HepG2 (cell line): ENCODE results near the gene RNF5. TPM values are rescaled to one million over a fixed set of nuclear protein-coding genes. Genes with fewer than 3 reads are reported as not detected.

Experiments
- FOXK1 ChIP-seq: sonication (generic); formaldehyde crosslinking; IDR thresholded peaks from 2 replicates; pipeline ENCODE4 v1.4.0; 2020; ENCODE audit warnings: low read depth, missing genetic modification reagents, borderline replicate concordance
- FOXP1 ChIP-seq, 2 experiments: fragments of 450-650 bp in 1 of 2; IDR thresholded peaks; 2 replicates each; pipeline ENCODE4 v1.6.1; 2017 to 2018; ENCODE audit warnings: antibody characterized with exemption in 1 of 2
- MATR3 ChIP-seq: sonication (generic); formaldehyde crosslinking; IDR thresholded peaks from 2 replicates; pipeline ENCODE4 v1.4.0; 2020; ENCODE audit warnings: missing genetic modification reagents
- NFKBIZ ChIP-seq: IDR thresholded peaks from 2 replicates; pipeline ENCODE4 v1.6.1; 2018; ENCODE audit warnings: missing genetic modification reagents, missing compliant biosample characterization
- SAP130 ChIP-seq: IDR thresholded peaks from 2 replicates; pipeline ENCODE4 v1.6.1; 2016; ENCODE audit warnings: low read depth
- SRF ChIP-seq: IDR thresholded peaks from 2 replicates; pipeline ENCODE4 v1.6.1; 2011; ENCODE audit warnings: mild to moderate bottlenecking, low read depth, low read length, moderate library complexity
- STAT5B ChIP-seq: sonication (generic); formaldehyde crosslinking; IDR thresholded peaks from 2 replicates; pipeline ENCODE4 v1.4.0; 2020; ENCODE audit warnings: missing genetic modification reagents
- THAP11 ChIP-seq: IDR thresholded peaks from 2 replicates; pipeline ENCODE4 v1.6.1; 2016; ENCODE audit warnings: missing biosample characterization, missing genetic modification reagents
- TSC22D2 ChIP-seq: sonication (generic); formaldehyde crosslinking; IDR thresholded peaks from 2 replicates; pipeline ENCODE4 v1.5.1; 2020; ENCODE audit warnings: missing genetic modification reagents, mild to moderate bottlenecking, borderline replicate concordance
- ZBTB14 ChIP-seq: sonication (generic); formaldehyde crosslinking; IDR thresholded peaks from 2 replicates; pipeline ENCODE4 v1.4.0; 2020; ENCODE audit warnings: missing genetic modification reagents
- ZNF644 ChIP-seq: IDR thresholded peaks from 2 replicates; pipeline ENCODE4 v1.6.1; 2016; ENCODE audit warnings: low read depth
- ZNF775 ChIP-seq: sonication (generic); formaldehyde crosslinking; IDR thresholded peaks from 2 replicates; pipeline ENCODE4 v1.4.0; 2020; ENCODE audit warnings: missing genetic modification reagents, mild to moderate bottlenecking, moderate library complexity, borderline replicate concordance
- polyA plus RNA-seq, 8 experiments: library from polyadenylated mRNA; depleted of rRNA in 3 of 8; stranded (reverse) in 7 of 8; unstranded in 1 of 8; fragments of >200 nt; fragmentation: Illumina TruSeq in 4 of 8; extraction: Trizol in 4 of 8; gene quantifications; 2 replicates each; pipeline versions ENCODE4 v1.2.1 to v1.2.3, GENCODE V29; 2011 to 2016; ENCODE audit warnings: low read depth in 4 of 8, missing spikeins in 1 of 8, mixed read lengths in 1 of 8; ENCODE audit not compliant: insufficient read depth in 1 of 8
- total RNA-seq, 5 experiments: library from RNA; depleted of rRNA; stranded (reverse); fragments of >200 nt; fragmentation: Illumina TruSeq; extraction: Trizol; gene quantifications; 2 replicates each; pipeline ENCODE4 v1.2.3, GENCODE V29; 2016; ENCODE audit warnings: low read depth in 1 of 5
- TF ChIP-seq, protein P1 (sequence below): sonication (generic); formaldehyde crosslinking; IDR thresholded peaks from 2 replicates; pipeline ENCODE4 v1.5.0; 2020; ENCODE audit warnings: mild to moderate bottlenecking, missing genetic modification reagents
- TF ChIP-seq, protein P2 (sequence below): sonication (generic); formaldehyde crosslinking; IDR thresholded peaks from 2 replicates; pipeline ENCODE4 v1.5.0; 2020; ENCODE audit warnings: missing genetic modification reagents
- TF ChIP-seq, protein P3 (sequence below): IDR thresholded peaks from 2 replicates; pipeline ENCODE4 v1.6.1; 2016; ENCODE audit warnings: low read depth, control low read depth
- TF ChIP-seq, protein P4 (sequence below): sonication (generic); formaldehyde crosslinking; IDR thresholded peaks from 2 replicates; pipeline ENCODE4 v1.5.1; 2020; ENCODE audit warnings: mild to moderate bottlenecking, missing genetic modification reagents, moderate library complexity
- TF ChIP-seq, protein P5 (sequence below): sonication (generic); formaldehyde crosslinking; IDR thresholded peaks from 2 replicates; pipeline ENCODE4 v1.5.1; 2020; ENCODE audit warnings: missing genetic modification reagents, mild to moderate bottlenecking, borderline replicate concordance

The RNF5 gene
- total and polyA plus RNA-seq, 2 of the 13 experiments (the other 11 are each of a cell fraction or from before 2014, with no cell fraction given) = 98.0 to 131 TPM

GRCh38 chr6:32153564-32154513, 24.4 kb upstream of the RNF5 start, which contains the start of gene PPT2 (continued):
- TF ChIP-seq, protein P1, sequence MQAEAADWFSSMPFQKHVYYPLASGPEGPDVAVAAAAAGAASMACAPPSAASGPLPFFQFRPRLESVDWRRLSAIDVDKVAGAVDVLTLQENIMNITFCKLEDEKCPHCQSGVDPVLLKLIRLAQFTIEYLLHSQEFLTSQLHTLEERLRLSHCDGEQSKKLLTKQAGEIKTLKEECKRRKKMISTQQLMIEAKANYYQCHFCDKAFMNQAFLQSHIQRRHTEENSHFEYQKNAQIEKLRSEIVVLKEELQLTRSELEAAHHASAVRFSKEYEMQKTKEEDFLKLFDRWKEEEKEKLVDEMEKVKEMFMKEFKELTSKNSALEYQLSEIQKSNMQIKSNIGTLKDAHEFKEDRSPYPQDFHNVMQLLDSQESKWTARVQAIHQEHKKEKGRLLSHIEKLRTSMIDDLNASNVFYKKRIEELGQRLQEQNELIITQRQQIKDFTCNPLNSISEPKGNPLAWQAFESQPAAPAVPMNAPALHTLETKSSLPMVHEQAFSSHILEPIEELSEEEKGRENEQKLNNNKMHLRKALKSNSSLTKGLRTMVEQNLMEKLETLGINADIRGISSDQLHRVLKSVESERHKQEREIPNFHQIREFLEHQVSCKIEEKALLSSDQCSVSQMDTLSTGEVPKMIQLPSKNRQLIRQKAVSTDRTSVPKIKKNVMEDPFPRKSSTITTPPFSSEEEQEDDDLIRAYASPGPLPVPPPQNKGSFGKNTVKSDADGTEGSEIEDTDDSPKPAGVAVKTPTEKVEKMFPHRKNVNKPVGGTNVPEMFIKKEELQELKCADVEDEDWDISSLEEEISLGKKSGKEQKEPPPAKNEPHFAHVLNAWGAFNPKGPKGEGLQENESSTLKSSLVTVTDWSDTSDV (CRISPR knock-in tag) = no peak
- TF ChIP-seq FOXK1 (CRISPR knock-in tag) = peak; percentile 76; the same call in 1 of the 2 replicates
- TF ChIP-seq, protein P2, sequence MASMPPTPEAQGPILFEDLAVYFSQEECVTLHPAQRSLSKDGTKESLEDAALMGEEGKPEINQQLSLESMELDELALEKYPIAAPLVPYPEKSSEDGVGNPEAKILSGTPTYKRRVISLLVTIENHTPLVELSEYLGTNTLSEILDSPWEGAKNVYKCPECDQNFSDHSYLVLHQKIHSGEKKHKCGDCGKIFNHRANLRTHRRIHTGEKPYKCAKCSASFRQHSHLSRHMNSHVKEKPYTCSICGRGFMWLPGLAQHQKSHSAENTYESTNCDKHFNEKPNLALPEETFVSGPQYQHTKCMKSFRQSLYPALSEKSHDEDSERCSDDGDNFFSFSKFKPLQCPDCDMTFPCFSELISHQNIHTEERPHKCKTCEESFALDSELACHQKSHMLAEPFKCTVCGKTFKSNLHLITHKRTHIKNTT = peak; percentile 67; the same call in 1 of the 2 replicates
- TF ChIP-seq SRF = peak; percentile 55; the same call in 1 of the 2 replicates
- TF ChIP-seq TSC22D2 (CRISPR knock-in tag) = 0 out of 2 replicates have a peak, but pooled peaks have one; percentile 18
- TF ChIP-seq THAP11 (CRISPR knock-in tag) = peak; percentile 86
- TF ChIP-seq, protein P3, sequence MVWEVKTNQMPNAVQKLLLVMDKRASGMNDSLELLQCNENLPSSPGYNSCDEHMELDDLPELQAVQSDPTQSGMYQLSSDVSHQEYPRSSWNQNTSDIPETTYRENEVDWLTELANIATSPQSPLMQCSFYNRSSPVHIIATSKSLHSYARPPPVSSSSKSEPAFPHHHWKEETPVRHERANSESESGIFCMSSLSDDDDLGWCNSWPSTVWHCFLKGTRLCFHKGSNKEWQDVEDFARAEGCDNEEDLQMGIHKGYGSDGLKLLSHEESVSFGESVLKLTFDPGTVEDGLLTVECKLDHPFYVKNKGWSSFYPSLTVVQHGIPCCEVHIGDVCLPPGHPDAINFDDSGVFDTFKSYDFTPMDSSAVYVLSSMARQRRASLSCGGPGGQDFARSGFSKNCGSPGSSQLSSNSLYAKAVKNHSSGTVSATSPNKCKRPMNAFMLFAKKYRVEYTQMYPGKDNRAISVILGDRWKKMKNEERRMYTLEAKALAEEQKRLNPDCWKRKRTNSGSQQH (CRISPR knock-in tag) = peak; percentile 89; the same call in 1 of the 2 replicates
- 0 out of 2 replicates have a peak, but pooled peaks have one; percentile 65 for TF ChIP-seq ZNF775
- no peak for TF ChIP-seq FOXP1 (IDR thresholded peaks at IDR 0.05)
- peak; percentile 18 for TF ChIP-seq FOXP1 (CRISPR knock-in tag; IDR thresholded peaks at IDR 0.05)
- TF ChIP-seq, protein P4, sequence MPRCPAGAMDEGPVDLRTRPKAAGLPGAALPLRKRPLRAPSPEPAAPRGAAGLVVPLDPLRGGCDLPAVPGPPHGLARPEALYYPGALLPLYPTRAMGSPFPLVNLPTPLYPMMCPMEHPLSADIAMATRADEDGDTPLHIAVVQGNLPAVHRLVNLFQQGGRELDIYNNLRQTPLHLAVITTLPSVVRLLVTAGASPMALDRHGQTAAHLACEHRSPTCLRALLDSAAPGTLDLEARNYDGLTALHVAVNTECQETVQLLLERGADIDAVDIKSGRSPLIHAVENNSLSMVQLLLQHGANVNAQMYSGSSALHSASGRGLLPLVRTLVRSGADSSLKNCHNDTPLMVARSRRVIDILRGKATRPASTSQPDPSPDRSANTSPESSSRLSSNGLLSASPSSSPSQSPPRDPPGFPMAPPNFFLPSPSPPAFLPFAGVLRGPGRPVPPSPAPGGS (CRISPR knock-in tag) = peak; percentile 52
- no peak for TF ChIP-seq MATR3 (CRISPR knock-in tag)
- 0 out of 2 replicates have a peak, but pooled peaks have one; percentile 17 for TF ChIP-seq ZBTB14 (CRISPR knock-in tag)
- TF ChIP-seq NFKBIZ (CRISPR knock-in tag) = no peak
- peak; percentile 97 for TF ChIP-seq SAP130 (CRISPR knock-in tag)
- no peak for TF ChIP-seq ZNF644
- TF ChIP-seq, protein P5, sequence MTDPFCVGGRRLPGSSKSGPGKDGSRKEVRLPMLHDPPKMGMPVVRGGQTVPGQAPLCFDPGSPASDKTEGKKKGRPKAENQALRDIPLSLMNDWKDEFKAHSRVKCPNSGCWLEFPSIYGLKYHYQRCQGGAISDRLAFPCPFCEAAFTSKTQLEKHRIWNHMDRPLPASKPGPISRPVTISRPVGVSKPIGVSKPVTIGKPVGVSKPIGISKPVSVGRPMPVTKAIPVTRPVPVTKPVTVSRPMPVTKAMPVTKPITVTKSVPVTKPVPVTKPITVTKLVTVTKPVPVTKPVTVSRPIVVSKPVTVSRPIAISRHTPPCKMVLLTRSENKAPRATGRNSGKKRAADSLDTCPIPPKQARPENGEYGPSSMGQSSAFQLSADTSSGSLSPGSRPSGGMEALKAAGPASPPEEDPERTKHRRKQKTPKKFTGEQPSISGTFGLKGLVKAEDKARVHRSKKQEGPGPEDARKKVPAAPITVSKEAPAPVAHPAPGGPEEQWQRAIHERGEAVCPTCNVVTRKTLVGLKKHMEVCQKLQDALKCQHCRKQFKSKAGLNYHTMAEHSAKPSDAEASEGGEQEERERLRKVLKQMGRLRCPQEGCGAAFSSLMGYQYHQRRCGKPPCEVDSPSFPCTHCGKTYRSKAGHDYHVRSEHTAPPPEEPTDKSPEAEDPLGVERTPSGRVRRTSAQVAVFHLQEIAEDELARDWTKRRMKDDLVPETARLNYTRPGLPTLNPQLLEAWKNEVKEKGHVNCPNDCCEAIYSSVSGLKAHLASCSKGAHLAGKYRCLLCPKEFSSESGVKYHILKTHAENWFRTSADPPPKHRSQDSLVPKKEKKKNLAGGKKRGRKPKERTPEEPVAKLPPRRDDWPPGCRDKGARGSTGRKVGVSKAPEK = no peak
- TF ChIP-seq STAT5B (CRISPR knock-in tag) = no peak
